Measurements from ENCODE around the gene WDHD1.
A peak's percentile ranks its signal among the peaks of the same experiment; 100 is the strongest.
"Not testable (repeated sequence)": the region's sequence is repeated elsewhere in the genome, so short reads cannot be mapped to it uniquely, and the experiment has no call there.

The WDHD1 gene

GRCh38 chr14:55048900-55049436, 22.1 kb upstream of the WDHD1 start:
- in situ Hi-C loops (cut with MboI; ENCODE audit: low pct_unique_long_range_greater_than_20kb, low sequenced_read_pairs): no loop called here
- no peak for DNase-seq

- no peak for DNase-seq
- in situ Hi-C loops (cut with MboI; ENCODE audit: low pct_unique_long_range_greater_than_20kb, low sequenced_read_pairs): no loop called here
These were observed 20.6 kb upstream of the WDHD1 start for GRCh38 chr14:55047301-55048053.

GRCh38 chr14:55045087-55045486, 18.2 kb upstream of the WDHD1 start:
- in situ Hi-C loops (cut with MboI; ENCODE audit: low pct_unique_long_range_greater_than_20kb, low sequenced_read_pairs): no loop called here
- no peak for DNase-seq

GRCh38 chr14:55043528-55043927, 16.6 kb upstream of the WDHD1 start:
- DNase-seq: no peak
- in situ Hi-C loops (cut with MboI; ENCODE audit: low pct_unique_long_range_greater_than_20kb, low sequenced_read_pairs): no loop called here

- in situ Hi-C loops (cut with MboI; ENCODE audit: low pct_unique_long_range_greater_than_20kb, low sequenced_read_pairs): no loop called here
- DNase-seq: no peak
These were observed 11.8 kb upstream of the WDHD1 start for GRCh38 chr14:55038708-55039107.

- in situ Hi-C loops (cut with MboI; ENCODE audit: low pct_unique_long_range_greater_than_20kb, low sequenced_read_pairs); DNase-seq: not testable (repeated sequence)
These were observed 11.1 kb upstream of the WDHD1 start for GRCh38 chr14:55037995-55038394.

GRCh38 chr14:55031190-55031589, 4.3 kb upstream of the WDHD1 start:
- no peak for DNase-seq
- in situ Hi-C loops (cut with MboI; ENCODE audit: low pct_unique_long_range_greater_than_20kb, low sequenced_read_pairs): no loop called here

GRCh38 chr14:55028476-55028875, 1.6 kb upstream of the WDHD1 start:
- no peak for DNase-seq
- in situ Hi-C loops (cut with MboI; ENCODE audit: low pct_unique_long_range_greater_than_20kb, low sequenced_read_pairs): no loop called here

GRCh38 chr14:55028066-55028465, 1.2 kb upstream of the WDHD1 start:
- in situ Hi-C loops (cut with MboI; ENCODE audit: low pct_unique_long_range_greater_than_20kb, low sequenced_read_pairs): no loop called here
- DNase-seq: no peak

- no peak for DNase-seq
- in situ Hi-C loops (cut with MboI; ENCODE audit: low pct_unique_long_range_greater_than_20kb, low sequenced_read_pairs): no loop called here
These were observed 482 bp downstream of the WDHD1 start for GRCh38 chr14:55026441-55026792.

- no peak for DNase-seq
- in situ Hi-C loops (cut with MboI; ENCODE audit: low pct_unique_long_range_greater_than_20kb, low sequenced_read_pairs): no loop called here
These were observed 951 bp downstream of the WDHD1 start for GRCh38 chr14:55025948-55026347.

- in situ Hi-C loops (cut with MboI; ENCODE audit: low pct_unique_long_range_greater_than_20kb, low sequenced_read_pairs): not testable (repeated sequence)
These were observed 2.5 kb downstream of the WDHD1 start for GRCh38 chr14:55024365-55024764.

GRCh38 chr14:55019968-55020554, 6.8 kb downstream of the WDHD1 start:
- DNase-seq: no peak
- in situ Hi-C loops (cut with MboI; ENCODE audit: low pct_unique_long_range_greater_than_20kb, low sequenced_read_pairs): no loop called here

More at GRCh38 chr14:55024365-55024764, 2.5 kb downstream of the WDHD1 start:
- DNase-seq: not testable (repeated sequence)

- DNase-seq: no peak
- in situ Hi-C loops (cut with MboI; ENCODE audit: low pct_unique_long_range_greater_than_20kb, low sequenced_read_pairs): no loop called here
These were observed 11.9 kb downstream of the WDHD1 start for GRCh38 chr14:55015006-55015405.

GRCh38 chr14:55005071-55005470, 21.8 kb downstream of the WDHD1 start:
- DNase-seq: no peak
- in situ Hi-C loops (cut with MboI; ENCODE audit: low pct_unique_long_range_greater_than_20kb, low sequenced_read_pairs): no loop called here

GRCh38 chr14:55000381-55000780, 26.5 kb downstream of the WDHD1 start:
- DNase-seq: peak; percentile 66
- in situ Hi-C loops (cut with MboI; ENCODE audit: low pct_unique_long_range_greater_than_20kb, low sequenced_read_pairs): no loop called here

GRCh38 chr14:54985156-54985555, 41.7 kb downstream of the WDHD1 start:
- in situ Hi-C loops (cut with MboI; ENCODE audit: low pct_unique_long_range_greater_than_20kb, low sequenced_read_pairs): no loop called here
- no peak for DNase-seq

- DNase-seq: no peak
- in situ Hi-C loops (cut with MboI; ENCODE audit: low pct_unique_long_range_greater_than_20kb, low sequenced_read_pairs): no loop called here
These were observed 45.2 kb downstream of the WDHD1 start for GRCh38 chr14:54981698-54982097.

GRCh38 chr14:54979039-54979438, 47.9 kb downstream of the WDHD1 start:
- in situ Hi-C loops (cut with MboI; ENCODE audit: low pct_unique_long_range_greater_than_20kb, low sequenced_read_pairs): no loop called here
- no peak for DNase-seq

- DNase-seq: peak; percentile 8
- in situ Hi-C loops (cut with MboI; ENCODE audit: low pct_unique_long_range_greater_than_20kb, low sequenced_read_pairs): no loop called here
These were observed 50.6 kb downstream of the WDHD1 start for GRCh38 chr14:54976316-54976715.

GRCh38 chr14:54975856-54976255, 51.0 kb downstream of the WDHD1 start:
- DNase-seq: no peak
- in situ Hi-C loops (cut with MboI; ENCODE audit: low pct_unique_long_range_greater_than_20kb, low sequenced_read_pairs): no loop called here

All from KBM-7 (cell line).